SH-SY5Y (cell line): ENCODE measurements around the gene THADA.

Experiments used
- GATA2 ChIP-seq: IDR thresholded peaks from 2 replicates; pipeline ENCODE4 v1.6.1; 2011; ENCODE audit warnings: mild to moderate bottlenecking, low read depth, low read length
- GATA3 ChIP-seq: IDR thresholded peaks from 2 replicates; pipeline ENCODE4 v1.6.1; 2011; ENCODE audit warnings: low read depth, mild to moderate bottlenecking, low read length, moderate library complexity

The THADA gene

DNA sequence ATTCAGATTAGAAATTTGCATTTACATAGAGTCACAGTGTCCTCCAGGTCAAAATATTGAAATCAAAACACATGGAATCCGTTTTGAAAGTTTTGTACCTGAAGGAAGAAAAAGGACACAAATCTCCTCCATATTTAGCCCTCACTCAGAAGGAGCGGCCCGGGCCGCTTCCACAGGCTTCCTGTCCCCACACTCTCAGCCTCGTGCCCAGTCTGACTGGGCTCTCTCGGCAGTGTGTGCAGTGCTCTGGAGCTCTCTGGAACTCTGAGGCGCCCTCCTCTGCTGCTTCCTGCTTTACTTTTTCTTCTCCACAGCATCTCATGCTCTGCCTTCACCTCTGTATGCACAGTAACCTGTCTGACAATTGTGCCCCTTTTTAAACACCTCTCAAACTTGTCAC, 347.2 kb downstream of the THADA start:
- TF ChIP-seq GATA2 (no peak), GATA3 (no peak)

DNA sequence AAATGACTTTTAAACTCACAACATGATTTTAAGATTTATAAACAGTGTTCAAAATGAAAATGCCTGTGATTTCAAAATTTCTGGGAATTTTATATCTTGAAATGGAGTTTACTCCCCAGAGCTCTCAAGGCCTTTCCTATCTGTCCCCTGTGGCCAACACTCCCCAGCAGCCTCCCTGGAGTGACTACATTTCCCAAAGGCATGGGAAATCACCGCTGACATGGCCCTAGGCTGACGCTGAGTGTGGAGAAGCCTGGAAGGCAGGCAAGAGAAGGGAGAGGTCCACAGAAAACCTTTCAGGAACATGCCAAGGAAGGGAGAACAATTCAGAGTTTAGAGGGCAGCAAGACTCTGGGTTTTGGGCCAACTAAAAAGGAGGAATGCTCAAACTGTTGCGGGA, 349.2 kb downstream of the THADA start:
- TF ChIP-seq GATA2 (no peak), GATA3 (no peak)

DNA sequence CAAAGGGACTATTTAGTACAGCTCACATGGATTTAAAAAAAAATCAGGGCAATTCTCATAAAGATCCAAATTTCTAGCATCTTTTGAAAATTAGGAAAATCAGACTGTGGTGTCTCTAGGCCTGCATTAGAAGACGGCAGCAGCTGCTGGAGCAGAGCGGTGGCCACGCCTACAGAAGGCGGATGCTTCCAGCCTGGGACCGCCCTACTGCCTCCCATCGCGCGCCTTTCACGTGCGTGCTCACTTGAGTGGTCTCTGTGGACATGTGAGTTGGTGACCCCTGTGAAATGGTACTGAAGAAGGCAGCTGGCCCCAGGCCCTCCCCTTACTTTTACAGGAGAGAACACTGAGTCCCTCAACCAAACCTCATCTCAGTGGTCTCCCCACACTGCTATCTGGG, 354.3 kb downstream of the THADA start:
- no peak for TF ChIP-seq GATA3
- TF ChIP-seq GATA2 = no peak

DNA sequence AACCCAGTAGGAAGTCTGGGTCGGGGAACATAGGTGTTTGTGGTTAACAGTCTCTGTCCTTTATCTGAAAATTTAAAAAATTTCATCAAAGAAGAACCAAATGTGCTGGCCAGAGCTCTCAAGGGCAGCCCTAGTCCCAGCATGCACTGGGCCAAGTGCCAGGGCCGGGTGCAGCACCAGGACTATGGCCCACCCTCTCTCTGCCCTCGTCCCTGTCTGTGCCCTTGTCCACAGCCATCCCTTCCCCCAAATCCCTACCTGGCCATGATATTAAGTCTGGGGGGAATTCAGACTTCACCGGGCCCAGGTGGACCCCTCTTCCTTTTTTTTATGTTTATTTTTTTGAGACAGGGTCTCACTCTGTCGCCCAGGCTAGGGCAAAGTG, 355.1 kb downstream of the THADA start:
- no peak for TF ChIP-seq GATA3
- TF ChIP-seq GATA2 = no peak

DNA sequence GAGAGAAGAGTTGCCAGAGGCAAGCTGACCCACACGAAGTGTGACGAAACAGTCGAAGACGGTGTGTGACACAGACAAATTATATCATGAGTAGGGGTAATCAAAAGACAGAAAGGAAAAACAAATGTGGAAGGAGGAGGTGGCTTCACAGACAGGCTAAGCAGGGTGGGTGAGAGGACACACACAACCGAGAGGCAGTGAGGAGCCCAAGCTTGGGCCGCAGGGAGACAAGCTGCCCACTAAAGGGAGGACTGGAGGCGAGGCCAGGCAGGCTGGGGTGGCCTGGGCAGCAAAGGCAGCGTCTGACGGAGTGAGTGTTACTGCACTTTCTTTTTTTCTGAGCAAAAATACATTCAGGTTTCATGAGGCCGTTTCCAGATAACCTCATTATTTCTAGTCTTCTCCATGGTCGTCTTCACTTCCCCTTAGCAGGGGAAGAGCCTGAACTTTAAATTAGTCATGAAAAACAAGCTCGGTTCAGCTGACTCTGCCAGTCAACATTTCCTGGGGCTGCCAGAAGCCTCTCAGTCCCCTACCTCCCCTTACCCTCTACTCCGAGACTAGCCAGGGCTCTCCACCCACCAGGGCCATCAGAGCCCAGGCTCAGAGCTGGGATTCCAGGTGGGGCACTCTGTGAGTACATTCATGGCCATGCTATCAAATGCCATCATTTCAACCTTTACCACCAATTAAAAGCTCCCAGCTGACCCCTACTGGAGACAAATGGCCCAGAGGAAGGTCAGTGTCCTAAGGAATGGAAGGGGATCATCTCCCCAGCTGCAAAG, 355.7 kb downstream of the THADA start:
- TF ChIP-seq GATA3 (no peak), GATA2 (no peak)

DNA sequence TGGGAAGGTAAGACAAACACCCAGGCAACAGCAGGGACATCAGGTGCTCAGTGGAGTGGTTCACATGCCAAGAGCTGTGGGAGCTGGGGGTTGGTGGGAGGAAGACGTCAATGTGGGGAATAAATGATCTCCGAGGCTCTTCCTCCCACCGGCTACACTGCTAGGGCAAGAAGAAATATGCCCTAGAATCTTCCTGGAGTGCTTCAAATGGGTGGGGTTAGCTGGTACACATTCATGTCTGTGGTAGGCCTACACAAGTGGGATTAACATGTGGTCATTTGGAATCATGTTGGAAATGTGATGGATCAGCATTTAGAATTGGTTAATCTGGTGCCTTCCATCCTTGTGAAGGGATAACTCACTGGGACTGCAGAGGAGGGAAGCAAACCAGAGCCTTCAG, 357.0 kb downstream of the THADA start:
- no peak for TF ChIP-seq GATA3
- no peak for TF ChIP-seq GATA2

DNA sequence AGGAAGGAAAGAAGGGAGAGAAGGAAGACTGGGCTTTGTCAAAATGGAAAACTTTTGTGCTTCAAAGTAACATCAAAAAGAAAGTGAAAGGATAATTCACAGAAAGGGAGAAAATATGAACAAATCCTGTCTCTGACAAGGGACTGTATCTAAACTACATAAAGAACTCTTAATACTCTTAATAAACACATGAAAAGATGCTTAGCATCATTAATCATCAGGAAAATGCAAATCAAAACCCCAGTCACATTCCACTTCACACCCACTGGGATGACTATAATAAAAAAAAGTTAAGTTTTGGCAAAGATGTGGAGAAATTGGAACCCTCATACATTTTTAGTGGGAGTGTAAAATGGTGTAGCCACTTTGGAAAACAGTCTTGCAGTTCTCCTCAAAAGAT, 357.7 kb downstream of the THADA start:
- no peak for TF ChIP-seq GATA3
- no peak for TF ChIP-seq GATA2

DNA sequence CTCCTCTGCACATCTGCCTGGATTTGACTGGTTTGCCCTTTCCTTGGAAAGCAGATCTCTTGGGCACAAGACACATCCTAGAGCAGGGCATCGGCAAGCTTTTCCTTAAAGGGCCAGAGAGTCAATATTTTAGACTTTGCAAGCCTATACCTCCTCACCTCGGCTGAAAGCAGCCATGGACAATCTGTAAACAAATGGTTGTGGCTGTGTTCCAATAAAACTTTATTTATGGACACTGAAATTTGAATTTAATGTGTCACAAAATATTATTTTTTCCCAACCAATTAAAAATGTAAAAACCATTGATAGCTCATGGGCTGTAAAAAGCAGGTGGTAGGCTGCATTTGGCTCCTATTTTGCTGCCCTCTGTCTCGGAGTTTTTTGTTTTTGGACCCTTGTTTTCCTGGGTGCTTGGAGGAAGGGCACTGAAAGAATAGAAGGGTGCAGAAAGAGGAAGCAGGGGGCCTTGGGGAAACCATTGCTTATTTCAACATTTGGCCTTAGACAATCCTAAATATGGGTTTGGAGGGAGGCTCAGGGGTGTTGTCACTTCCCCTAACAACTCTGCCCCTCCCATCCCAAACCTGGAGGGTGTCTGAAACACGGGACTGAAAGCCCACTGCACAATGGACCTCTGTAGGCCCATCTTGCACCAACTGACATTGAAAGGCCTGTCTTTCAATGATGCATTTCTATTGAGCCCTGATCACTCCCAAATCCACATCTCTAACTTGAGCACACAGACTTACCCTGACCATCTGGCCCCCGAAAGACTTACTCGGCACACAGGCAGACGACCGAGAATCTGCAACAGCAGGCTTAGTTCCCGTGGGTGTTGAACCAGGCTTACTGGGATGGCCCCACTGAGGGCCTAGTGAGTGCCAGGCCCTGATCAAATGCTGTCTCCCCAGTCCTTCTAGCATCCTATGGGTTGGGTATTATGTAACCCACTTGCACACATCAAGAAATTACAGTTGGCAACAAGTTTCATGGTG, 362.3 kb downstream of the THADA start:
- TF ChIP-seq GATA2 (no peak), GATA3 (no peak)

DNA sequence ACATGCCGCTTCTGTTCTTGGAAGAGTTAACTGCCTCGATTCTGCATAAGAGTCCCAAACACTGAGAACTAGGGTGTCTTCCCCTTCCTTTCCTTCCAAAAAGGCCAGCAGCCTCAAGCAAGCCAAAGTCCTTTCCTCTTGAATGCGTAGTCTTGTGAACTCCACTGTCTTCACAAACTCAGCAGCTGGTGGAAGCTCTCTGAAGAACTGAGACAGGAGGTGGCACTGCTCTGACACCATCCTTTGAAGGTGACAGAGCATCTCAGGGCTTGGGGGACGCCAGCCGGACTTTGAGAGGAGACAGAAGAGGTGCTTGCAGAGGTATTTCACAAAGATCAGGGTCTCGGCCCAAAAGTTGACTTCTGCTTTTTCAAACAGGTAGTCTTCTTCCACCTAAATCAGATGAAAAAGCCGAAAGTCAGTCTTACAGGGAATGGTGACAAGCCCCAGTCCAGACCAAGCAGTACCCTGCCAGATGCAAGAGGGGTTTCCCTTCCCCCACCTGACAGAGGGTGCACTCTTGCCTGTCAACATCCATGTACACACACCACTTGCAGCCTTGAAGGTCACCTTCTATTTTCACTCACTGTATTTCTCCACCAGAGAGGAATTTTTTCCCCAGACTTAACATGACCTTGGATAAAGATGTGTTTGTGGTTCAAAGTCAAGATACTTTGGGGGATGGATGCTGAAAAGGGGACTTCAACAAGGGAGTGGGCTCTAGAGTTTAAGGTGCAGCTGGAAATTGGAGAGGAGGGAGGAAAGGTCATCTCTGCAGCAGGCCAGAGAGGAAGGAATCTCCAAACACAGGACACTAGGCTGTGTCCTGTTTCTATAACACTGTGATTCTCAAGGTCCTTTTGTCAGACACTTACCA, 364.6 kb downstream of the THADA start:
- no peak for TF ChIP-seq GATA2

DNA sequence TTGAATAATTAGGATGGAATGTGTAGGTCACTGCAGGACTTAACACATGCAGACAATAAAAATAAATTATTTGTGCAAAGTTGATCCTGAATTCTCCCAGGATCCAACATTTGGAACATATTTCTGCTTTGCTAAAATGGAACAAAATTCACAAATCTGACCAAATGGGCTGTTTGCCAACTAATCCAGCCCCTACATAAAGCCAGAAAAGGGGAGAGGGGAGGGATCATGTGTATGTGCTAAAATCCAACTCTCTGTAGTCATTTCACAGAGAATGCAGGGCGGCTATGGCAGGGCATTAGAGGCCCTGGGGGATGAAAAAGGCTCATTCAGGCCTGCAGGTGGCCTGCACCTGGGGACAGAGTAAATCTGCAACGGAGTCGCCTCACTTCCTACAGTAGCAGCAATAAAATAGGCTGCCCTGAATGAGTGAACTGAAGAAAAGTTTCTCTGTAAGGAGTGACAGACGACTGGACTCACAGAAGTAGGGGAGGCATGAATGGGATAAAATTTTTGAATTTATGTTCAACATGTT, 365.4 kb downstream of the THADA start:
- TF ChIP-seq GATA2 (no peak), GATA3 (no peak)

DNA sequence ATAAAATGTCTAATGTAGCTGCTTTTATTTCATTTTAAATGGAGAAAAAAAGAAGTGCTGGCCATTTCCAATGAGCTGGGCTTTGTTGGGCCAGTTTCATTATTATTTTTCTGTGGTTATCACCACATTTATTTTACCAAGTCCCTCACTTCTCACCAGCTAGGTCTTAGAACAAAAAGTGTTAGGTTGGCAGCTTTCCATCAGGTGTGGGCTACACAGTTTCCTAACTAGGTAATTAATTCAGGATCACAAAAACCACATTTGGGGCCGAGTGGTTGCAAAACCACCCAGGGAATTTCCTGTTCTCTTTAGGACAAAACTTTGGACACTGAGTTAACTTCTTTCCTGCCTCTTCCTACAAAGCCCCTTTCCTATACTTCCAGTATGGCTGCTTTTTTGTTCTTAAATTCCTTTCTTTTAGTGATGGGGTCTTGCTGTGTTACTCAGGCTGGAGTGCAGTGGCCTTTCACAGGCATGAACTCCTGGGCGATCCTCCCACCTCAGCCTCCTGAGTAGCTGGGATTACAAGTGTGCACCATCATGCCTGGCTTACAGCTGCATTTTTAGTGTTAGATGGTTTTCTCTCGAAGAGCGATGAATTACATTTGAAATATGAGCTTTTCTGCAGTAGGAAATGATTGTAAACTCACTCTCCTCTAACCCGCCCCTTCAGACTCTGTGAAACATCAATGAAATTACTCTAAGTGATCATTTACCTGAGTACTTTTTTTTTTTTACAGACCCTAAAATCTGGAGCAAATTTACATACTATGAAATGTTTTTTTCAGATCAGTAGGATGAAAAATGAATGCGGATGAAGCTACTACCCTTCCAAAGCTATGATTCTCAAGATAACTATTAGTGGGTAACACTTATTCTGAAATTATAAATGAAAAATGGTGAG, 366.8 kb downstream of the THADA start:
- TF ChIP-seq GATA2 = no peak
- no peak for TF ChIP-seq GATA3

DNA sequence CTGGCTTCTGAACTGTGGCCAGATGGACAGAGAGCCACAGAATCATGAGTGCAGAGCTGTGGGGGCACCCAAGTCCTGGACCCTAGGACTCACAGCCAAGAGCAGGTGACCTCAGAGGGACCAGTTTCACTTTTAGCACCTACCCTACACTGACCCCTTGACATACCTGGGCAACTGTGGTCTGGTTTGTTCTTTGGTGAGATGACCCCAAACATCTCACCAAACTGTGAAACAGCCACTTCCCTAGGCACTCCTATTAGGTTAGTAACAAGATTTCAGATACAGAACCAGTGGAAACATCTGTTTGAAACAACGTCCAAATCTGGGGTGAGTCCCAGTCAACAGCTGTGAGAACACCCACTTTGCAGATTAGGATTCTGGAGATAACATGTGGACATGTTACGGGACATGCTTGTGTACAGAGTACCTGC, 367.5 kb downstream of the THADA start:
- TF ChIP-seq GATA2 (no peak), GATA3 (no peak)

DNA sequence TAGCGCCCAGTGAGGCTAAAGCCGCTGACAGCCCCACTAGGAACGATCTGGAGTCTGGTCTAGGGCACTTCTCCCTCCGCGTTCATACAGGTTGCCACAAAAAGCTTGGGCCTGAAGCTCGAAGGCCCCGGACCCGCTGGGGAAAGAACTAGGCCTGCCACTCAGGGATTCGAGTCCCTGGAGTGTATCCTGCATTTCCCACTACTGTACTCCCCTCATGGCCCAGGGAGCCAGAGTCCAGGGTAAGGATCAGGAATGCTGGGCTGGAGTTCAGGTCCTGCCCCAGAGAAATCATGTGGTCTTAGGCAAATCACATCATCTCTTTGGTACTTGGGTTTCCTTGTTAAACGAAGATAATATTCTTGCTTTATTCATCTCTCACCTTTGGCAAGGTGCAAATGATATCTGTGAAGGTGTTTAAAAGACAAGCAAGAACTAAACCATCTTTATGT, 368.0 kb downstream of the THADA start:
- TF ChIP-seq GATA2 (no peak), GATA3 (no peak)
